Measurements from ENCODE around the gene APOC3.

The APOC3 gene

DNA sequence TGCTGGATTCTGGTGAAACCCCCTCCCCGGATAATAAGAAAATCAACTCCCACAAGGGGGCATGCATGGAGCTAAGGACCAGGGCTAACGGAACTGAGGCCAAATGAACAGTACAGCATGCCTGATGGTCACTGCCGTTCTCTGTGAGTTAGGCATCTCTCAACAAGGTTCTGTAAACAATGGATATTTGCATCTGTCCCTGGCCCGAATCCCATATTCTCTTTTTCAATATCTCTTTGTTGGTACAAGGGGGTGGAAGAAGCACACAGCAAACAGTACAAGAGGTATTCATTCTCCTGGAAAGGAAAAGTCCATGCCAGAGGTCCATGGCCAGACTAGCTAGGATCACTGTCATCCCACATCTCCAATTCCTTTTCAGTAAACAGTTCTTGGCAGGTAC is 39.9 kb downstream of the APOC3 start:
- H3K27me3 ChIP-seq (ENCODE audit: control insufficient read depth, insufficient read depth, low read length) = no peaks in the 10 kb centered on the region
- no peak overlapping the region for H3K4me2 ChIP-seq (ENCODE audit: low read length)
- no peak overlapping the region for H2AFZ ChIP-seq
- no peak overlapping the region for H3K4me3 ChIP-seq (ENCODE audit: low read depth, low read length)
- H3K27ac ChIP-seq = no peak overlapping the region
- TF ChIP-seq CTCF (IDR thresholded peaks at IDR 0.05) = no peak
- H3K4me1 ChIP-seq = no peaks in the 10 kb centered on the region
- H3K36me3 ChIP-seq (ENCODE audit: control insufficient read depth, insufficient read depth, low read length) = no peaks in the 10 kb centered on the region
- H3K9ac ChIP-seq = no peak overlapping the region
- H3K79me2 ChIP-seq = no peaks in the 10 kb centered on the region
- H3K9me3 ChIP-seq (ENCODE audit: control insufficient read depth, low read length) = no peaks in the 10 kb centered on the region

DNA sequence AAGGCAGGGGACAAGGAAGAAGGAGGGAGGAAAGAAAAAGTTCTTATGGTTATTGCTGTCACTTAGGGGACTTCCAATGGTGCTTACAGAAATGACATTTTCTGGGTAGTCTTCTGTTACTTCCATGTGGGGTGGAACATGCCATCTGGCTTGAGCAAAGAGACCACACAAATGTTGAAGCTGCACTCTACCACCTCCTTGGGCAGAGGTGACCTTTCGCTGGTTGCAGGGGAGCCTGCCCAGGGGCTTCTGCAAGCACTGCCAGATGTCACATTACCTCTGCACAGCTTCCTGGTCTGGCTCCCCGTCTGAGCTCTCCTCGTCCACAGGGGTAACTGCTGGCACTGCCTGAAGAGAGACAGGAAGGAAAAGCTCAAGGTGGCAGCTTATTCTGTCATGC is 40.3 kb downstream of the APOC3 start:
- no peak overlapping the region for H3K4me2 ChIP-seq (ENCODE audit: low read length)
- no peak overlapping the region for H2AFZ ChIP-seq
- no peaks in the 10 kb centered on the region for H3K36me3 ChIP-seq (ENCODE audit: control insufficient read depth, insufficient read depth, low read length)
- no peaks in the 10 kb centered on the region for H3K27me3 ChIP-seq (ENCODE audit: control insufficient read depth, insufficient read depth, low read length)
- no peak overlapping the region for H3K9ac ChIP-seq
- no peak overlapping the region for H3K4me3 ChIP-seq (ENCODE audit: low read depth, low read length)
- no peak overlapping the region for H3K27ac ChIP-seq
- no peaks in the 10 kb centered on the region for H3K4me1 ChIP-seq
- no peaks in the 10 kb centered on the region for H3K79me2 ChIP-seq
- no peak for TF ChIP-seq CTCF (IDR thresholded peaks at IDR 0.05)
- no peaks in the 10 kb centered on the region for H3K9me3 ChIP-seq (ENCODE audit: control insufficient read depth, low read length)

DNA sequence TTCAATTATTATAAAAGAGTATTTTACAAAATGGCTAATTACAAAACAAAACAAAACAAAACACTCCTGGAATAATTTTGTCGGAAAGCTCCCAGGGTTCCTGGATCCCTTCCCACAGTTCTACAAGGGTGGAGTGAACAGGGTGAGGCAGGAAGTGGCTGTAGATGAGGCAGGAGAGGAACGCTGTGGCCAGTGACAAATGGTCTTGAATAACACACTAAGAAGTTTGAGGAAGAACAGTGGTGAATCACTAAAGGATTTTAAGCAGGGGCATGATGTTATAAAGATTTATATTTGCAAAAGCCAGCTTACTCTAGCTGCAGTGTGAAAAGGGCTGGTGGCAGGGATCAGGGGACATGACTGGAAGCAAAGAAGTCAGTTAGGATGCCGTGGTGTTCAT is 41.5 kb downstream of the APOC3 start:
- TF ChIP-seq CTCF (IDR thresholded peaks at IDR 0.05) = no peak
- Histone ChIP-seq H3K27ac (no peak overlapping the region), H3K27me3 (ENCODE audit: control insufficient read depth, insufficient read depth, low read length) (no peaks in the 10 kb centered on the region), H3K4me2 (ENCODE audit: low read length) (no peak overlapping the region), H3K9ac (no peak overlapping the region), H3K36me3 (ENCODE audit: control insufficient read depth, insufficient read depth, low read length) (no peaks in the 10 kb centered on the region), H3K79me2 (no peaks in the 10 kb centered on the region), H3K9me3 (ENCODE audit: control insufficient read depth, low read length) (no peaks in the 10 kb centered on the region), H2AFZ (no peak overlapping the region), H3K4me1 (peaks cover under 1% of the 10 kb centered on the region), H3K4me3 (ENCODE audit: low read depth, low read length) (no peak overlapping the region)

DNA sequence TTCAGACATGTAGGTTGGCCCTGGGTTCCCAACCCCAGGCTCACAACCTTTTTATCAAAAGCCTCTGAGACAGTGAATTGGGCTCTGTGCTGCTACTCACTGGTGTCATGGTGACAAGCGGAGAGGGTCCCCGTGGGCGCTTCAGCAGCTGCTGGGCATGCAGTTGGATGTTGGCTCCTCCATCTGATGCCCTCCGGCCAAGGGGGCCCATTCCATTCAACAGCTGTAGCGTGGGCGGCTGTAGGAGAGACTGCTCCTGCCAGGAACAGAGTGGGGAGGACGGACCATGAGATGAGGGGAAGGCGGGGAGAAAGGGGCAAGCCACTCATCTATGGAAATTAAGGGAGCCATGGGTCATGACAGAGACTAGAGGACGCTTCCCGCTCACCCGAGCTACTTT is 43.7 kb downstream of the APOC3 start:
- Histone ChIP-seq H3K4me1 (peaks cover 6% of the 10 kb centered on the region), H3K27ac (no peak overlapping the region), H3K9ac (no peak overlapping the region), H3K4me3 (ENCODE audit: low read depth, low read length) (no peak overlapping the region), H3K36me3 (ENCODE audit: control insufficient read depth, insufficient read depth, low read length) (no peaks in the 10 kb centered on the region), H3K27me3 (ENCODE audit: control insufficient read depth, insufficient read depth, low read length) (no peaks in the 10 kb centered on the region), H3K79me2 (no peaks in the 10 kb centered on the region), H2AFZ (no peak overlapping the region), H3K4me2 (ENCODE audit: low read length) (no peak overlapping the region), H3K9me3 (ENCODE audit: control insufficient read depth, low read length) (no peaks in the 10 kb centered on the region)
- TF ChIP-seq CTCF (IDR thresholded peaks at IDR 0.05) = no peak

DNA sequence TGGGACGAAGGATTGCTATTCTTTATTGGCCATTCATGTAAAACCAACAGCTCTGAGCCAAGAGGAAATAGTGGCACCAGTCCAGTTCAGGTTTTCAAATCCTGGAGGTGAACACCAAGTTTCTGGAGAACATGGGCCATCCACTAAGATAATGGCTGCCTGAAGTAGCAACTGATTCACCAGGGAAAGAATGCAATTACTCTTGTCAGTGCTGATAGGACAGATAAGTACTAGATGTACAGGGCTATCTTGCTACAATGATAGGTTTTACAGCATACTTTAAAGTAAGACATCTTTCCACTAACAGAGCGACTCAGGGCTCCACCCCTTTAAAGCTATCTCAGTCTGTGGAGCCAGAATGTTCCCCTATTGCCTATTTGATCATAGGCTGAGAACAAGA is 44.5 kb downstream of the APOC3 start:
- Histone ChIP-seq H3K27me3 (ENCODE audit: control insufficient read depth, insufficient read depth, low read length) (no peaks in the 10 kb centered on the region), H3K4me1 (peaks cover 6% of the 10 kb centered on the region), H2AFZ (no peak overlapping the region), H3K27ac (no peak overlapping the region), H3K79me2 (no peaks in the 10 kb centered on the region), H3K9ac (no peak overlapping the region), H3K4me3 (ENCODE audit: low read depth, low read length) (no peak overlapping the region), H3K4me2 (ENCODE audit: low read length) (no peak overlapping the region), H3K9me3 (ENCODE audit: control insufficient read depth, low read length) (no peaks in the 10 kb centered on the region), H3K36me3 (ENCODE audit: control insufficient read depth, insufficient read depth, low read length) (no peaks in the 10 kb centered on the region)
- no peak for TF ChIP-seq CTCF (IDR thresholded peaks at IDR 0.05)
